Left hindlimb (tissue), 1 donor: ENCODE results near the gene CPD.

Experiments
- DNase-seq: peaks from one replicate; pipeline ENCODE4 v3.0.0-alpha.2; 2018

The CPD gene

GRCh38 chr17:30517786-30518185 lies 139.1 kb downstream of the CPD start:
- DNase-seq, result no peak

- DNase-seq, result no peak
Measured at GRCh38 chr17:30519166-30519565, 140.4 kb downstream of the CPD start.
